ENCODE data around the gene TBC1D21.
A peak's percentile ranks its signal among the peaks of the same experiment; 100 is the strongest.

TBC1D21 gene

GRCh38 chr15:73912030-73912596 lies 38.7 kb downstream of the TBC1D21 start:
- DNase-seq: no peak

- DNase-seq: no peak
These were observed 40.8 kb downstream of the TBC1D21 start for GRCh38 chr15:73914145-73914544.

GRCh38 chr15:73915082-73915481 lies 41.7 kb downstream of the TBC1D21 start:
- no peak for DNase-seq

- DNase-seq: no peak
These were observed 45.4 kb downstream of the TBC1D21 start for GRCh38 chr15:73918784-73919183.

- DNase-seq: no peak
These were observed 46.3 kb downstream of the TBC1D21 start for GRCh38 chr15:73919706-73920105.

- DNase-seq: no peak
These were observed 48.0 kb downstream of the TBC1D21 start for GRCh38 chr15:73921254-73921925.

GRCh38 chr15:73922186-73923151 lies 49.1 kb downstream of the TBC1D21 start:
- DNase-seq: no peak

GRCh38 chr15:73923156-73923487 lies 49.8 kb downstream of the TBC1D21 start:
- no peak for DNase-seq

- DNase-seq: no peak
These were observed 50.3 kb downstream of the TBC1D21 start for GRCh38 chr15:73923488-73924164.

GRCh38 chr15:73924171-73924921 lies 51.0 kb downstream of the TBC1D21 start:
- peak; percentile 44 for DNase-seq

GRCh38 chr15:73925848-73926218 lies 52.5 kb downstream of the TBC1D21 start:
- no peak for DNase-seq

GRCh38 chr15:73926219-73927002 lies 53.0 kb downstream of the TBC1D21 start, which contains the start of gene LOXL1:
TSS of gene LOXL1 (plus strand) at chr15:73926462. CDS start at chr15:73926784, 322 bp downstream.
- no peak for DNase-seq

GRCh38 chr15:73927003-73927475 lies 53.7 kb downstream of the TBC1D21 start:
- peak; percentile 60 for DNase-seq

GRCh38 chr15:73927476-73928240 lies 54.3 kb downstream of the TBC1D21 start:
- DNase-seq: peak; percentile 82

- DNase-seq: no peak
These were observed 54.8 kb downstream of the TBC1D21 start for GRCh38 chr15:73928241-73928579.

GRCh38 chr15:73928971-73929627 lies 55.7 kb downstream of the TBC1D21 start:
- DNase-seq: no peak

- DNase-seq: no peak
These were observed 57.0 kb downstream of the TBC1D21 start for GRCh38 chr15:73930371-73930770.

GRCh38 chr15:73930790-73931281 lies 57.5 kb downstream of the TBC1D21 start:
- no peak for DNase-seq

- DNase-seq: no peak
These were observed 58.1 kb downstream of the TBC1D21 start for GRCh38 chr15:73931441-73931840.
